Measurements from ENCODE around the gene APOL5.
"Not testable (repeated sequence)": the region's sequence is repeated elsewhere in the genome, so short reads cannot be mapped to it uniquely, and the experiment has no call there.

APOL5 gene

DNA sequence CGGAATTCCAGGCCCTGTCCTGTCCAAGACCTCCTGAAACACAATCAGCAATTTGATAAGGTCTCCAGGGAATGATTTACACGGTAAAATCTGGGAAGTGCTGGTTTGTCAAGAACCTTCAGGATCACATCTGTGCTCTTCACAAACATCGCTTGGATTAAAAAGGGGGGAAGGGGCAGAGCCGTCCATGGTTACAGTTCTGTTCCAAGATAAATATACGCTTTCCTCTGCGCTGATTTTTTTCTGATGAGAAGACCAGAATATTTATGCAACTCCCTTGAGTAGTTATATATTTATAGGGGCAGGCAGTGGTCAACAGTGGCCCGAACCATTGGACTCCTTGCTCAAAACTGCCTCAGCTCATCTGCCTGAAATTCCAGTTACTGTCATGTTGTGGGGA, 9.2 kb upstream of the APOL5 start:
- FAIRE-seq (no peak), DNase-seq (ENCODE audit: insufficient read length, low spot score) (no peak)

DNA sequence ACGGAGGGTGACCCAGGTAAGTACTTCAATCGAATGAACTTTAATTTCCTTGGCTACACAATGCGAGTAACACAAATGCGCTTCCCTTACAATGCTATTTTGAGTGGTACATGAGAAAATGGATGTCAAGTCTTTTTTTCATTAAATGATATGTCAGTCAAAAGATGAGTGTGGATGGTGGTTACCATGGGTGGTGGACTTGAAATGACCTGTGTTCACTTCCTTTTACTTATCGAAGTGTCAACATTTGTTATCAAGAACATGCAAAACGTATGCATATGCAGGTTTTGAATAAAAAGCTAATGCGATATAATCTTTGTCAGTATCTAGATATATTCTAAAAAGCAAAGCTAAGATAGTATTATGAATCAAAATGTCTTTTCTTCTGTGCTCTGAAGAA, 8.8 kb upstream of the APOL5 start:
- DNase-seq (ENCODE audit: insufficient read length, low spot score) = no peak
- no peak for FAIRE-seq

DNA sequence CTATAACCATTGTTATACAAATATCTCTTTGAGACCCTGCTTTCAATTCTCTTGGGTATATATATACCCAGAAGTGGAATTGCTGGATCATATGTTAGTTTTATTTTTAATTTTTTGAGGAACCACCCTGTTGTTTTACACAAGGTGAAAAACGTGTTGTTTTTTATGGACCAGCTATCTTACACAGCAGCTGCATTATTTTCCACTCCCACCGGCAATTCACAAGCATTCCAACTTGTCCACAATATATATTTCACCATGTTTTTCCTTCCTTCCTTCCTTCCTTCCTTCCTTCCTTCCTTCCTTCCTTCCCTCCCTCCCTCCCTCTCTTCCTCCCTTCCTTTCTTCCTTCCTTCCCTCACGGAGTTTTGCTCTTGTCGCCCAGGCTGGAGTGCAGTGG, 6.3 kb upstream of the APOL5 start:
- no peak for FAIRE-seq
- DNase-seq (ENCODE audit: insufficient read length, low spot score) = no peak

DNA sequence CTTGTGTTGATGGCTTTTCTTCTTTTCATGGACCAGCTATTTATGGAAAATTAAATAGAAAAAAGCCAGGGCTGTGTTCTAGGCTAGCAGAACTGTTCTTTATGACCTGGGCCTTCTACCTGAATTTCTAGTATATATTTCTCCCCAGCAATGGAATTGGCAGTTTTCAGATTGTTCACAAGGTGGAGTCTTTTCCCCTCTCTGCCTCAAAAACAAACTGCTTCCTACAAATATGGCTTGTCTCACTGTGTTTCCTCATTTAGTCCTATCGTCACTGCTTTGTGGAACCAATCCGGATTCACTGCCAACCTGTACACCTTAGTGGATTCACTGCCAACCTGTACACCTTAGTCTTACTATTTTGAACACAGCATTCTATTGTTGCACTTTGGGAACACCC, 5.0 kb upstream of the APOL5 start:
- no peak for DNase-seq (ENCODE audit: insufficient read length, low spot score)
- FAIRE-seq = no peak

DNA sequence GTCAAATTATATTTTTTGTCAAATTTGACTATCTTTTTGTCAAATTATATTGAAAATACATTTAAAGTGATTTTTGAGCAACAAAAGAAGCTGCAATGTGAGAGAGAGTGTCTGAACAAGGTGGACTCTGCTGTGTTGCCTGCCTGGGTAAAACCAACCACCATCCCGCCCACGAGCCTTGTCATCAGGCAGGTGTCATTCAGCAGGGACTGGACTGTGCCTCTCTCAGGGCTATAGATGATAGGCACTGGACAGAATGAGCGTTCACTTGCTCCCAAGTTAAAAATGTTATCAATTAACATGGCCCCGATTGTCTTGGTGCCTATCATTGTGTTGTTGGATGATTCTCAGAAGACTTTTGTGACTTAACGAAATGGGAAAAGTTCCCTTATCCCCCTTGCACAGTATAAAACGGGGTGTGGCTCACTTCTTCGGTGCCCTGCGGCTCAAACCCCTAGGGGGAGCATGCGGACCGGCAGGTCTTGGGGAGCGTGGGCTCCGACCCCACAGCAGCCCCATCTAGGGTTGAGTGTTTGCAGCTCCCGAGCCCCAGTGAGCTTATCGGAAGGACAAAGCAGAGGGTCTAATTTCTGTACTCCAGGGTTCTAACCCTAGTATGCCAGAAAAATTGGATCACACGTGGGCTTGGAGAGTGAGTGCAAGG, 1.7 kb downstream of the APOL5 start:
- DNase-seq (ENCODE audit: insufficient read length, low spot score) = no peak
- no peak for FAIRE-seq

DNA sequence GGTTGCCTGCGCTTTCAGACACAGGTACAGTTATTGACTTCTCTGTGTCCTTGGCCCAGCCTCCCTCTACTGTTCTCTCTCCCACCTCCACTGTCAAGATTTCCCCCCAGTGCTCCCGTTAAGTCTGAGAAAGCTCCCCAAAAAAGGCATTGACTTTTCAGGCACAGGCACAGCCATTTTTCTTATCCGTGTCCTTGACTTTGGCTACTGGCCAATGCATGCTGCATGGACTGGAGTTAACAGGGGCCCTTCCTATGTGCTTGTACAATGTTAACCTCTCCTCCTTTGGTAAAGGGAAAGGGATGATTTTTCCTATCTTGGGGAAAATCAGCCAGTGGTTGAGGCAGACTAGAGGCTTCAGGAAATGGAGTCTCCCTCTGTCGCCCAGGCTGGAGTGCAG, 4.3 kb downstream of the APOL5 start:
- DNase-seq (ENCODE audit: insufficient read length, low spot score) (no peak), FAIRE-seq (no peak)

DNA sequence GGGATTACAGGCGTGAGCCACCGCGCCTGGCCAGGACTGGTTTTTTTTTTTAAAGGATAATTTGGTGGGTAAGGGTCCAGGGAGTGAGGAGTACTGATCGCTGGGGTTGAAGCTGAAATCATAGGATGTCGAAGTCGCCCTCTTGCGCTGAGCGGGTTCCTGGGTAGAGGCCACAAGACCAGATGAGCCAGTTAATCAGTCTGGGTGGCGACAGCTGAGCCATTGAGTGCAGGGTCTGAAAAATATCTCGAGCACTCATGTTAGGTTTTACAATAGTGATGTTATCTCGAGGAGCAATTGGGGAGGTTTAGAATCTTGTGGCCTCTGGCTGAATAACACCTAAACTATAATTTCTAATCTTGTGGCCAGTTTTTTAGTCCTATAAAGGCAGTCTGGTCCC, 7.8 kb downstream of the APOL5 start:
- FAIRE-seq = no peak
- no peak for DNase-seq (ENCODE audit: insufficient read length, low spot score)

DNA sequence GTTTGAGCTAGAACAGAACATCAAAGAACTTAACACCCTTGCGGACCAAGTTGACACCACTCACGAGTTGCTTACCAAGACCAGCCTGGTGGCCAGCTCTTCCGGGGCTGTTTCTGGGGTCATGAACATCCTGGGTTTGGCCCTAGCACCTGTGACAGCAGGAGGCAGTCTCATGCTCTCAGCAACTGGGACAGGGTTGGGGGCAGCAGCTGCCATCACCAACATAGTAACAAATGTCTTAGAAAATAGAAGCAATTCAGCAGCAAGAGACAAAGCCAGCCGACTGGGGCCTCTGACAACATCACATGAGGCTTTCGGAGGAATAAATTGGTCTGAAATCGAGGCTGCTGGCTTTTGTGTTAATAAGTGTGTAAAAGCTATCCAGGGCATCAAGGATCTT, 8.7 kb downstream of the APOL5 start:
- FAIRE-seq (no peak), DNase-seq (ENCODE audit: insufficient read length, low spot score) (no peak)

DNA sequence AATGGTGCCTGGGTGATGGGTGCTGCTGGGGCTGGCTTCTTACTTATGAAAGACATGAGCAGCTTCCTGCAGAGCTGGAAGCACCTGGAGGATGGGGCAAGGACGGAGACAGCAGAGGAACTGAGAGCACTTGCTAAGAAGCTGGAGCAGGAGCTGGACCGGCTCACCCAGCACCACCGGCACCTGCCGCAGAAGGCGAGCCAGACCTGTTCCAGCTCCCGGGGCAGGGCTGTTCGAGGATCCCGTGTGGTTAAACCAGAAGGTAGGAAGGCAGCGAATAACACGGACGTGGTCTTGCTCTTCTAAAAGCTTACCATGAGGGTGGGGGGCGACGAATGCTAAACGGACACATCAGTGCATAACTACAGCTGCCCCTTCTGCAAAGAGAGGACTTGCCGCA, 9.3 kb downstream of the APOL5 start:
- no peak for FAIRE-seq
- no peak for DNase-seq (ENCODE audit: insufficient read length, low spot score)

DNA sequence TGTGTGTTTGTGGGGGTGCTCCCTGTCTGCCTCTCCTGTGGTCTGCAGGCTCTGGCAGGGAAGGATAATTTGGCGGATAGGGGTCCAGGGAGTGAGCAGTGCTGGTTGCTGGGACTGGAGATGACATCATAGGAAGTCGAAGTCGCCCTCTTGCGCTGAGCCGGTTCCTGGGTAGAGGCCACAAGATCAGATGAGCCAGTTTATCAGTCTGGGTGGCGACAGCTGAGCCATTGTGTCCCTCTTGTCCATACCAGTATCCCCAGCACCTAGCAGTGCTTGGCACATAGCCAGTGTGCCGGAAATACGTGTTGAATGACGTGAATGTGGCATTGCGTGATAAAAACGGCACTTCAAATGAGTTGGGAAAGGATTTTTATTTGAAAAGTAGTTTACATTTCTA, 9.8 kb downstream of the APOL5 start:
- DNase-seq (ENCODE audit: insufficient read length, low spot score) (no peak), FAIRE-seq (no peak)

DNA sequence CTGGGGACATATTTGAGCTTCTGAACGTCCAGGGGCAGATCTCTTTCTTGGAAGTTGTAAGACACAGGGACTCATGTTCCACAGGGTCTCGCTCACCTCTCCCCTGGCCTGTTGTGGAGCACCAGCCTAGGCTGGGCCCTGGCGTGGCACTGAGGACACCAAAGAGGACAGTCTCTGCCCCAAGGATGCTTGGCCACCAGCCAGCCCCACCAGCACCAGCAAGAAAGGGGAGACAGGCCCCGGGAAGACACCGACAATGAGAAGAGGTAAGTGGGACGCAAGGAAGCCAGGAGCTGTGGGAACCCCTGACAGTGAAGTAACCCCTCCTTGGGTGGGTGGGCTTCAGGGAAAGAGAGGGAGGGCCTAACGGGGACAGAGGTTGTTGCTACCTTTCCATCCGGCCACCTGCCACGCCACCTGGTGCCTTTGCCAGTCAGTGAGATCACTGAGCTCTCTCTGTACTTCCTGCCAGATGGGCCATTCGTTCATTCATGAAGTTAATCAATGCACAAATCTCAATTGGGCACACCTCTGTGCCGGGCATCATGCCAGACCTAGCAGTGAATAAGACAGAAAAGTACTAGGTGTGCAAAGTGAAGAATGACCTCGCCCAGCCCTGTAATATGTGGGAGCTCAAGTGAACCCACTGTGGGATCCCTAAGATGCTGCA, 11.1 kb downstream of the APOL5 start:
- FAIRE-seq = no peak
- no peak for DNase-seq (ENCODE audit: insufficient read length, low spot score)

DNA sequence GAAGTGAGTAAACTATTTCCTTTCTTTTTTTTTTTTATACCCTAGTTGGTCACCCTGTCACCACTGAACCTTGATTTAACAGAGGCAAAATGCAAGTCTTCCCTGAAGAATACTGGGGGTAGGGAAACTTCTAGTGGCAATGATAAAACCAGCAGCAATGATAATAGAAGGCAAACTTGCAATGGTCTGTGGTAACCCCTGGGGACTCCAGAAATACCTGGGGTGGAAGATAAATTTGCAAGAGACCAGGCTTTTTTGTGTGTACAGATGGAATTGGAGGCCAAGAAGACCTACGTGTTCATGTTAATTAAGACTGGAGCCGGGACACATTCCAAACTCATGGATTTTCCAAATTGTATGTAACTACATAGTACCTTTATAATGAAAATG, 11.6 kb downstream of the APOL5 start:
- DNase-seq (ENCODE audit: insufficient read length, low spot score) (no peak), FAIRE-seq (no peak)

DNA sequence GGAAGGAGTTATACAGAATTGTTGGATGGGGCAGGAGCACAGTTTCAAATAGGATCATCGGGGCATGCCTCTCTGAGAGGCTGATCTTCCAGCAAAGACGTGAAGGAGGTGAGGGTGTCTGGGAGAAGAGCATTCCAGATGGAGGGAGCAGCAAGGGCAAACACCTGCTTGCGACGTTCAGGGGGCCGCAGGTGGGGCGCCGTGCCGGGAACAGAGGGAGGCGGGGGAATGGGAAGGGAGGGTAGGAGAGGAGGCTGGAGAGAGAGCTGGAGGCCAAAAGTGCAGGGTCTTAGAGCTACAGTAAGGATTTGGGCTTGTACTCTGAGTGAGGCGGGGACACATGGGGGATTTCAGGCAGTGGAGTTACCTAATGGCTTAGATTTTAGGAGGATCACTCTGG, 13.6 kb downstream of the APOL5 start:
- no peak for DNase-seq (ENCODE audit: insufficient read length, low spot score)
- no peak for FAIRE-seq

DNA sequence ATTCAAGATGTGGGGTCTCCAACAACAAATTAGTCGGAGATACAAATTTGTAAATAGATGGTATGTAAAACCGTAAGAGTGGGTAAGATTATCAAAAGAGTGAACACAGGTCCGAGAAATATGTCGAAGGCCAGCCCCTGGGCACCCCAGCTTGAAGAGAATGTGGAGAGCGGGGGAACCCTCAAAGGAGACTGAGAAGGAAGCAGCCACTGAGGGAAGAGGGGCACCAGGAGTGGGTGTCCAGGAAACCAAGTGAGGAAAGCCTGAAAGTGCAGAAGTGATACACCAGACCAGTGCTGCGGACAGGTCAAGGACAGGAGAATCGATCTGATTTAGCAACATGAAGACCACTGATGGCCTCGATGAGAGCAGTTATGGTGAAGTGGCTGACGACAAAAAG, 14.4 kb downstream of the APOL5 start:
- no peak for FAIRE-seq
- no peak for DNase-seq (ENCODE audit: insufficient read length, low spot score)

DNA sequence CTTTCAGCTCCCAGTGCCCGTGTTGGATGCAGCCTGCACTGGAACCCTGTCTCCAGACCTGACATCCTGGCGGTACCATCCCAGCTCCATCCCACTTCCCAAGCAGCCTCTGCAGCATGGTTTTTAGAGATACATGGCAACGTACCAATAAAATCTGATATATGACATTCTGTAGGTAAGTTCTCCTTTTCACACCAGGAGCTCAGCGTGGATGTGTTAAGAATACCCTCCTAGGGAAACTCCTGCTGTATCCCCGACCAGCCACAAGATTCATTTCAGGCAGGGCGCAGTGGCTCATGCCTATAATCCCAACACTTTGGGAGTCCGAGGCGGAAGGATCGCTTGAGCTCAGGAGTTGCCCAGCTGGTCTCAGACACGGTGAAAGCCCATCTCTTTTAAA, 15.4 kb downstream of the APOL5 start:
- FAIRE-seq (no peak), DNase-seq (ENCODE audit: insufficient read length, low spot score) (no peak)

DNA sequence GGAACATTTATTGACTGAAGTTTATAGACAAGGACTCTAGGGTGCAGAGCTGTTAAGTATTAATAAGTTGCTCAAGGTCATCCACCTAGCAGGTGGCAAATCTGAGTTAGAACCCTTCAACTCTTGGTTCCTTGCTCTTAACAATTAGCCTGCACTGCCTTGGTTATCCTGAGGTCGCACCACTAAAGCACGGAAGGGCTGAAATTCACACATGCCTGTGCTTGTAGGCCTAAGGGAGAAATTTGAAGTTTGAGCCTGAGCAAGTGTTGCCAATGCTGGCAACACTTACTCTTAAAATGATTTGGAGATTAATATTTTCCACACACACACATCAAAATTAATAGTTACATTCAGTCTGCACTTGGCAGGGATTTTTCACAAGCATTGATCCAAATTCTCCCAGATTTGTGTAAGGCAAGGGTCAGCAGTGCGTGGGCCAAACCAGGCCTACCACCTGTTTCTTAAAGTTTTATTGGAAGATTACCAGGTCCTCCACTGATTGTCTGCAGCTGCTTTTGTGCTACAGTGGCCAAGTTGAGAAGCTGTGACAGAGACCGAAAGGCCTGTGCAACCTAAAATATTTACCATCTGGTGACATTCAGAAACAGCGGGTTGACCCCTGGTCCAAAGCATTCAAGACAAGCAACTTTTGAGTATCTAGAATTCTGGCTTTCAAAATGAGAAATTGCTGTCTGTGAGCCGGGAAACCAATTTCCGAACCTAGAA, 16.3 kb downstream of the APOL5 start:
- FAIRE-seq (no peak), DNase-seq (ENCODE audit: insufficient read length, low spot score) (no peak)

DNA sequence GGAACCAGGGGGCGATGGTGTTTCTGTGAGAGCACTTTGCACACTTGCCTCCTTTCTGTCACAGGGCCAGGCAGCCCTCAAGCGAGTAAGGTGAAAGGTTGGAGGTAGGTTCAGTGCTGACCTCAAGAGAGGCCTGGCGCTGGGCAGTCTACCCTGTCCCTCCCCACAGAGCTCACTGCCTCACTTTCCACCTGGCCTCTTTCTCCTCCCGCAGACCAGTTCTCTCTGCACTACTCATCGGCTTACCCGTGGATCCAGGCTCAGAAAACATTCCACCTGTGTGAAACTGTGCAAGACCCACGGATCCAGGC, 16.8 kb downstream of the APOL5 start:
- FAIRE-seq = no peak
- DNase-seq (ENCODE audit: insufficient read length, low spot score) = no peak

DNA sequence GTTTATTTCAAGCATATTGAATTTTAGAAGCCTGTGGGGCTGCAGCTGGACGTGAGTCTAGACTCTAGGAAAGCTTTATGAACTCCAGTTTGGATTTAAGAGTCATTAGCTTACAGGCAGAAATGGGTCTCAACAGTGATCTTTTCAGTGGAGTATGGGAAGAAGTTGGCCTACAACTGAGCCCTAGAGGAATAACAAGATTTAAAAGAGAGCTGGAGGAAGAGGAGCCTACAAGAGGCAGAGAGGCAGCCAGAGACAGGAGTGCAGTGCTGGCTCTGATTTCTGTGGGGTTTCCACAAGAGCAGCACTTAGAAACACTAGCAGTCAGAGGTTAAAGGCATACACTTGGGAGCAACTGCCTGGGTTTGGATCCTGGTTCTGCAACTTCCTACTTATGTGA, 17.9 kb downstream of the APOL5 start:
- DNase-seq (ENCODE audit: insufficient read length, low spot score) (no peak), FAIRE-seq (no peak)

DNA sequence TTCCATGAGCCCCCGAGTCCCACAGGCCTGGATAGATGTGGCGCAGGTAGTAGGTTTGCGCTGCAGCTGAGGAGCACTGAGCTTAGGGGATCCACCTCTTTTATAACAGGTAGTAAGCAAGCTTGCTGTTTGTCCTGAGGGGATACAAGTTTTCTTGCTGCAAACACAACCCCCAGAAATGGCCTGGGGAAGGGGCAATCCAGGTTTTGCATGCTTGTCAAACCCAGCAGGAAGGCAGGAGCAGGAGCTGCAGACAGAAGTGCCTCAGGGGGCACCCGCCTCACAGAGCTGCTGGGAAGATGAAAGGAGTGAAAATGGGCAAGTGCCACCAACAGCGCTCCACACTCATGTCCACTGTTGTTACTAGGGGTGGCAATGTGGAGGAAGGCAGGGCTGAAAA, 18.5 kb downstream of the APOL5 start:
- DNase-seq (ENCODE audit: insufficient read length, low spot score) (no peak), FAIRE-seq (no peak)

DNA sequence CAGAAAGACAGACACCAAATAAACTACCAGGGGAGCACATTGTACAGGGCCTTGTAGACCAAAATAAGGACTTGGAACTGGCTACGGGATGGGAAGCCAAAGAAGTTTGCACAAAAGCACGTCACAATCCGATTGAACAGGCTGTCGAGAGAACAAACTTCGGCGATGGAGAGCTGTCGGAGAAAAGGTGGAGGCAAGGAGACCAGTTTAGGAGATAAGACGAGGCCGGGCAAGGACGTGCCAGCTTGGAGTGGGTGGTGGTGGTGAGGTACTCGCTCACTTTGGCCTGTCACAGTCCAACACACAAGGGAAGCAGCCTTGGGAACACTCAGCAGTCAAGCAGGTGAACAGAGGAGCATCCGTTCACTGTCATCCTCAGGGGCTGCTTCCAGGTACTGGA, 19.0 kb downstream of the APOL5 start:
- DNase-seq (ENCODE audit: insufficient read length, low spot score) (no peak), FAIRE-seq (no peak)

DNA sequence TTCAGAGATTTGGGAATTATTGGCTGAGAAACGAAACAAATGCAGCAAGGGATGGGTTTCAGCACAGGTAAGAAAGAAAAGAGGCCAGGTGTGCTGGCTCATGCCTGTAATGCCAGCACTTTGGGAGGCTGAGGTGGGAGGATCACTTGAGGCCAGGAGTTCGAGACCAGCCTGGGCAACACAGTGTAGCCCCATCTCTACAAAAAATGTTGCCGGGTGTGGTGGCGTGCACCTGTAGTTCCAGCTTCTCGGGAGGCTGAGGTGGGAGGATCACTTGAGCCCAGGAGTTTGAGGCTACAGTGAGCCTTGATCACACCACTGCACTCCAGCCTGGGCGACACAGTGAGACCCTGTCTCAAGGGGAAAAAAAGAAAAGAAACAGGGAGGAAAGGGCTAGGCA, 20.2 kb downstream of the APOL5 start:
- not testable (repeated sequence) for FAIRE-seq; DNase-seq (ENCODE audit: insufficient read length, low spot score)

Data from HTR-8/SVneo (cell line).